ENCODE results near the gene FAM120AOS.

FAM120AOS gene

DNA sequence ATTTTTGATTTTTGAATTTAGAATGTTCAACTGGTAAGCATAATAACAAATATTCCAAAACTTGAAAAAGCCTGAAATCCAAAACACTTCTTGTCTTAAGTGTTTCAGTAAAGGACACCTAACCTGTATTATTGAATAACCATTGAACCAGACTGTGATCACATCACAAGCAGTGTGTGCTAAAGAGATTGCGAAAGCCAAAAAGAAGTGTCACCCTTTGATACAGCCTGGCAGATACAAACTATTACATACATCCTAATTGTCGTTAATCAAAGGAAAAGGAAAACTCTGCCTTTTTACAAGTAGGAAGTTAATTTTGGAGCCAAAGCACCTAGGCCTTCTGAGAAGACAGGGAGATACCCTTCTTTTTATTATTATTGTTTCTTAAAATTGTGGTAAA lies 8.4 kb upstream of the FAM120AOS start:
- Histone ChIP-seq H3K79me2 (ENCODE audit: low read length) (peaks cover 100% of the 10 kb centered on the region), H3K27ac (ENCODE audit: low read length) (no peak overlapping the region), H3K9me3 (ENCODE audit: insufficient read depth, low read length) (no peaks in the 10 kb centered on the region), H3K4me3 (ENCODE audit: low read length) (no peak overlapping the region), H4K20me1 (ENCODE audit: insufficient read depth, low read length) (peaks cover 73% of the 10 kb centered on the region), H3K4me2 (ENCODE audit: low read length) (no peak overlapping the region), H3K27me3 (ENCODE audit: low read depth, low read length) (no peaks in the 10 kb centered on the region), H3K9ac (ENCODE audit: low read length) (no peak overlapping the region), H3K4me1 (ENCODE audit: low read length) (peaks cover 27% of the 10 kb centered on the region), H2AFZ (ENCODE audit: low read depth, low read length) (no peak overlapping the region), H3K36me3 (replicated peaks; ENCODE audit: low read depth, low read length) (peaks cover 12% of the 10 kb centered on the region)
- TF ChIP-seq CTCF (IDR thresholded peaks at IDR 0.05; ENCODE audit: low read depth, low read length) = no peak

DNA sequence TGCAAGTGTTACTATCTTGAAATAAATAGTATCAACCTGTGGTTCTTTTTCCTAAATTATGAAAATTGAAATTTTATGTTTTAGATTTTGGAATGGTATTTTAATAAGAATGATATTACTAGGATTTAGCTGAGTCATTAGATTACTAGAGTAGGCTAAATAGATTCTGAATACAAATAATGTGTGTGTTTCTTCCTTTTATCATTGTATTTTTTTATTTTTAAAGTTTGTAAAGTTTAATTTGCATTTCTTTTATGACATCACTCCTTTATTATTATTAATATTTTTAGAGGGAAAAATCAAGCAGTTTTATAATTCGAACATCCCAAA lies 8.0 kb upstream of the FAM120AOS start:
- no peaks in the 10 kb centered on the region for H3K9me3 ChIP-seq (ENCODE audit: insufficient read depth, low read length)
- H4K20me1 ChIP-seq (ENCODE audit: insufficient read depth, low read length) = peaks cover 73% of the 10 kb centered on the region
- H3K9ac ChIP-seq (ENCODE audit: low read length) = no peak overlapping the region
- no peaks in the 10 kb centered on the region for H3K27me3 ChIP-seq (ENCODE audit: low read depth, low read length)
- H3K4me1 ChIP-seq (ENCODE audit: low read length) = peaks cover 27% of the 10 kb centered on the region
- H3K4me2 ChIP-seq (ENCODE audit: low read length) = no peak overlapping the region
- peaks cover 100% of the 10 kb centered on the region for H3K79me2 ChIP-seq (ENCODE audit: low read length)
- no peak overlapping the region for H2AFZ ChIP-seq (ENCODE audit: low read depth, low read length)
- no peak overlapping the region for H3K4me3 ChIP-seq (ENCODE audit: low read length)
- H3K36me3 ChIP-seq (replicated peaks; ENCODE audit: low read depth, low read length) = peaks cover 15% of the 10 kb centered on the region
- no peak overlapping the region for H3K27ac ChIP-seq (ENCODE audit: low read length)
- TF ChIP-seq EZH2phosphoT487 (IDR thresholded peaks at IDR 0.05; ENCODE audit: low read depth) (no peak), CTCF (IDR thresholded peaks at IDR 0.05; ENCODE audit: low read depth, low read length) (no peak)

DNA sequence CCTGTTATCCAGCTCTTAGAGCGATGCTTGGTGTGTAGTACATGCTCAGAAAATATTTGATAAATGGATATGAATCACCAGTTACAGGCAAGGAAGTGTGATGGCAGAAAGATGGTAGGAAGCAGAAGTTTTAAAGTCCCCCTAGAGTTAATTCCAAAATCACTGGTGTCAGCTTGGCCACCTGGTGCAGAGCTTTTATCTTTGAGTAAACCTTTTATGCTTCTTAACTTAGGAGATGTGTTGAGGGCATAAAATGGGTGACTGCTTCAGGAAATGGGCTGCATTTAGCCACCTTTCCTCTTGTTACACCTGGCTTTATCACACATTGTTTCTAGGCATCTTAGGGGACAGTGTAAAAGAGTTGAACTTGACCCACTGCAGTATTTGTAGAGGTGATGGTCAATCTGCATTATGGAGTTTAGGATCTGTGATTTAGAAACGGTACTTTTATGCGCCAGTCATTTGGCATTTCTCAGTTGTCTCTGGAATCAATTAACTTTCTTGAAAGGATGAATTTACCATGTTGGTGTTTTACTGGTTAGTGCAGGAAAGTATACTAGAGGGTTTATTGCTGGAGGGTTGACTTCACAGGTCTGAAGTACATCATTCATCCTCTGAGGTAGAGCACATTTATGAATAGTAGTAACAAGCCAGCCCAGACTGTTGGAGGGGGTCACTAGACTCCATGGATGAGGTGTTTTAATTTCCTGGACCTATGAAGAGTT lies 7.5 kb upstream of the FAM120AOS start:
- peaks cover 17% of the 10 kb centered on the region for H3K36me3 ChIP-seq (replicated peaks; ENCODE audit: low read depth, low read length)
- H3K9ac ChIP-seq (ENCODE audit: low read length) = no peak overlapping the region
- no peak overlapping the region for H3K4me2 ChIP-seq (ENCODE audit: low read length)
- H2AFZ ChIP-seq (ENCODE audit: low read depth, low read length) = no peak overlapping the region
- peaks cover 76% of the 10 kb centered on the region for H4K20me1 ChIP-seq (ENCODE audit: insufficient read depth, low read length)
- H3K79me2 ChIP-seq (ENCODE audit: low read length) = peaks cover 100% of the 10 kb centered on the region
- H3K9me3 ChIP-seq (ENCODE audit: insufficient read depth, low read length) = no peaks in the 10 kb centered on the region
- no peaks in the 10 kb centered on the region for H3K27me3 ChIP-seq (ENCODE audit: low read depth, low read length)
- TF ChIP-seq EZH2phosphoT487 (IDR thresholded peaks at IDR 0.05; ENCODE audit: low read depth) (no peak), CTCF (IDR thresholded peaks at IDR 0.05; ENCODE audit: low read depth, low read length) (no peak)
- H3K4me1 ChIP-seq (ENCODE audit: low read length) = peaks cover 31% of the 10 kb centered on the region
- H3K27ac ChIP-seq (ENCODE audit: low read length) = no peak overlapping the region
- no peak overlapping the region for H3K4me3 ChIP-seq (ENCODE audit: low read length)

DNA sequence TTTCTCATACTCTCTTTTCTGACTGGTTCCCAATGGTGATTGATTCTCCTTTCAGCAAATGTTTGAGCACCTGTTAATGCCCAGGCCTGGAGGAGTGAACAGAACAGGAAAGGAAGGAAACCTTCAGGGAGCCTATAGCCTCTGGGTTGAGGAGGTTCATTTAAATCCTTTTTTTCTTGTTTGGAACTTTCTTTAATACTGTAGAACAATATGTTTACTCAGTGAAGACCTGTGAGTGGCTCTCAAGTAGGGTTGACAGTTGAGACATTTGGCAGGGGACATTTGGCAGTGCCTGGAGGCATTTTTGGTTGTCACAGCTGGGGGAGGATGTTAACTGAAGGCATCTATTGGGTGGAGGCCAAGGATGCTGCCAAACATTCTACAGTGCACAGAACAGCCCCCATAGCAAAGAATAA lies 6.1 kb upstream of the FAM120AOS start:
- Histone ChIP-seq H3K4me1 (ENCODE audit: low read length) (peaks cover 28% of the 10 kb centered on the region), H4K20me1 (ENCODE audit: insufficient read depth, low read length) (peaks cover 76% of the 10 kb centered on the region), H2AFZ (ENCODE audit: low read depth, low read length) (no peak overlapping the region), H3K4me3 (ENCODE audit: low read length) (no peak overlapping the region), H3K27ac (ENCODE audit: low read length) (no peak overlapping the region), H3K9ac (ENCODE audit: low read length) (no peak overlapping the region), H3K9me3 (ENCODE audit: insufficient read depth, low read length) (no peaks in the 10 kb centered on the region), H3K79me2 (ENCODE audit: low read length) (peaks cover 100% of the 10 kb centered on the region), H3K27me3 (ENCODE audit: low read depth, low read length) (no peaks in the 10 kb centered on the region), H3K4me2 (ENCODE audit: low read length) (no peak overlapping the region), H3K36me3 (replicated peaks; ENCODE audit: low read depth, low read length) (peaks cover 21% of the 10 kb centered on the region)
- TF ChIP-seq EZH2phosphoT487 (IDR thresholded peaks at IDR 0.05; ENCODE audit: low read depth) = no peak
- no peak for TF ChIP-seq CTCF (IDR thresholded peaks at IDR 0.05; ENCODE audit: low read depth, low read length)

All from OCI-LY3 (cell line).